KMS-11 (cell line): ENCODE results near the gene PPY.

Experiments
- H2AFZ ChIP-seq: fragments of 200-600 bp; sonication (generic); 2 replicates; pipeline ENCODE4 v1.6.1; 2016; ENCODE audit warnings: antibody characterized with exemption, mixed run types, low read depth
- H3K27ac ChIP-seq: fragments of 200-600 bp; sonication (generic); 2 replicates; pipeline ENCODE4 v1.6.1; 2016; ENCODE audit warnings: mild to moderate bottlenecking, mixed run types
- H3K27me3 ChIP-seq: fragments of 200-600 bp; sonication (generic); 2 replicates; pipeline ENCODE4 v1.6.1; 2017; ENCODE audit warnings: mild to moderate bottlenecking, low read depth, mixed run types, moderate library complexity; ENCODE audit not compliant: insufficient read depth
- H3K36me3 ChIP-seq: fragments of 200-600 bp; sonication (generic); 2 replicates; pipeline ENCODE4 v1.6.1; 2017; ENCODE audit warnings: mild to moderate bottlenecking, mixed run types; ENCODE audit not compliant: insufficient read depth
- H3K4me1 ChIP-seq: fragments of 200-600 bp; sonication (generic); 2 replicates; pipeline ENCODE4 v1.6.1; 2016; ENCODE audit warnings: mild to moderate bottlenecking, low read depth, mixed run types; ENCODE audit not compliant: poor library complexity, severe bottlenecking
- H3K4me2 ChIP-seq: fragments of 200-600 bp; sonication (generic); 2 replicates; pipeline ENCODE4 v1.7.0; 2016; ENCODE audit warnings: mild to moderate bottlenecking, mixed run types
- H3K4me3 ChIP-seq: fragments of 200-600 bp; sonication (generic); IDR thresholded peaks from 2 replicates; pipeline ENCODE4 v1.6.1; 2017; ENCODE audit warnings: low read depth, low read length, mixed read lengths; ENCODE audit not compliant: insufficient read depth
- H3K79me2 ChIP-seq: fragments of 200-600 bp; sonication (generic); 2 replicates; pipeline ENCODE4 v1.6.1; 2016; ENCODE audit warnings: low read depth, mixed run types; ENCODE audit not compliant: insufficient read depth
- H3K9ac ChIP-seq: fragments of 200-600 bp; sonication (generic); 2 replicates; pipeline ENCODE4 v1.6.1; 2016; ENCODE audit warnings: mild to moderate bottlenecking, mixed run types
- H4K20me1 ChIP-seq: fragments of 200-600 bp; sonication (generic); 2 replicates; pipeline ENCODE4 v1.6.1; 2016; ENCODE audit warnings: mild to moderate bottlenecking, mixed run types; ENCODE audit not compliant: insufficient read depth
- CTCF ChIP-seq: fragments of 200-600 bp; sonication (generic); conservative IDR thresholded peaks from 2 replicates; pipeline ENCODE4 v1.6.1; 2017; ENCODE audit warnings: low read depth, mild to moderate bottlenecking, antibody characterized with exemption, low read length, moderate library complexity, mixed read lengths

PPY gene

GRCh38 chr17:43936434-43936833, 5.8 kb downstream of the PPY start:
- Histone ChIP-seq H3K27ac (no peak overlapping the region), H3K79me2 (no peaks in the 10 kb centered on the region), H3K4me3 (no peak overlapping the region), H3K36me3 (no peaks in the 10 kb centered on the region), H2AFZ (no peak overlapping the region), H3K27me3 (peaks cover 8% of the 10 kb centered on the region; the same call in 1 of the 2 replicates), H4K20me1 (no peaks in the 10 kb centered on the region), H3K9ac (no peak overlapping the region), H3K4me1 (no peaks in the 10 kb centered on the region), H3K4me2 (no peak overlapping the region)
- TF ChIP-seq CTCF: no peak

GRCh38 chr17:43935926-43936261, 6.4 kb downstream of the PPY start:
- Histone ChIP-seq H3K27me3 (peaks cover 8% of the 10 kb centered on the region; the same call in 1 of the 2 replicates), H2AFZ (no peak overlapping the region), H3K36me3 (no peaks in the 10 kb centered on the region), H3K9ac (no peak overlapping the region), H4K20me1 (no peaks in the 10 kb centered on the region), H3K79me2 (no peaks in the 10 kb centered on the region), H3K27ac (no peak overlapping the region), H3K4me3 (no peak overlapping the region), H3K4me2 (no peak overlapping the region), H3K4me1 (no peaks in the 10 kb centered on the region)
- TF ChIP-seq CTCF: no peak

GRCh38 chr17:43935204-43935925, 6.9 kb downstream of the PPY start:
- H3K27ac ChIP-seq: no peak overlapping the region
- no peak for TF ChIP-seq CTCF
- H3K79me2 ChIP-seq: no peaks in the 10 kb centered on the region
- H2AFZ ChIP-seq: no peak overlapping the region
- H3K4me1 ChIP-seq: no peaks in the 10 kb centered on the region
- H3K36me3 ChIP-seq: no peaks in the 10 kb centered on the region
- no peak overlapping the region for H3K4me3 ChIP-seq
- H4K20me1 ChIP-seq: no peaks in the 10 kb centered on the region
- peaks cover 8% of the 10 kb centered on the region; the same call in 1 of the 2 replicates for H3K27me3 ChIP-seq
- no peak overlapping the region for H3K9ac ChIP-seq
- no peak overlapping the region for H3K4me2 ChIP-seq

GRCh38 chr17:43932923-43933322, 9.4 kb downstream of the PPY start:
- H3K79me2 ChIP-seq: no peaks in the 10 kb centered on the region
- H3K9ac ChIP-seq: no peak overlapping the region
- no peaks in the 10 kb centered on the region for H3K36me3 ChIP-seq
- no peak overlapping the region for H3K4me3 ChIP-seq
- H3K27me3 ChIP-seq: no peaks in the 10 kb centered on the region; the same call in 1 of the 2 replicates
- H3K27ac ChIP-seq: no peak overlapping the region
- no peak overlapping the region for H2AFZ ChIP-seq
- no peak for TF ChIP-seq CTCF
- no peak overlapping the region for H3K4me2 ChIP-seq
- no peaks in the 10 kb centered on the region for H4K20me1 ChIP-seq
- H3K4me1 ChIP-seq: no peaks in the 10 kb centered on the region
